ENCODE measurements around the gene CXCL10.

- TF ChIP-seq ZNF555 (tag by site-specific recombination; conservative IDR thresholded peaks at IDR 0.05) (no peak), ZBTB11 (tag by site-specific recombination; conservative IDR thresholded peaks at IDR 0.05; ENCODE audit: low read depth) (no peak)
These were observed 32.1 kb upstream of the CXCL10 start for GRCh38 chr4:76055421-76055820.

All from HEK293 (cell line).